Activated naive CD4-positive, alpha-beta T cell treated with anti-CD3 and anti-CD28 coated beads, Interleukin-2, amount 50 U/mL, for 72 hours (primary cell): ENCODE measurements around the gene ABCA3. TPM values are rescaled to one million over a fixed set of nuclear protein-coding genes. Genes with fewer than 3 reads are reported as not detected.
"Not testable (repeated sequence)": the region's sequence is repeated elsewhere in the genome, so short reads cannot be mapped to it uniquely, and the experiment has no call there.

ENCODE experiments used
- ATAC-seq, 2 donors: fragments of 150-1000 bp; cut with Tn5 transposase; 2 replicates each; pipeline ENCODE4 v1.10.0; 2021; ENCODE audit warnings: mild to moderate bottlenecking in 2 of 2, moderate library complexity in 2 of 2
- DNase-seq, 2 donors: peaks; one replicate each; pipeline ENCODE4 v3.0.0; 2021 to 2022; ENCODE audit warnings: low spot score in 2 of 2
- H3K27ac Mint-ChIP-seq, 2 donors: one replicate each; pipeline ENCODE4 v1.8.0; 2022; ENCODE audit warnings: mild to moderate bottlenecking in 2 of 2, mixed read lengths in 2 of 2
- H3K36me3 Mint-ChIP-seq, 2 donors: one replicate each; pipeline ENCODE4 v1.8.0; 2022; ENCODE audit warnings: mixed read lengths in 2 of 2
- H3K9me3 Mint-ChIP-seq, 2 donors: one replicate each; pipeline ENCODE4 v1.8.0; 2022; ENCODE audit warnings: mixed read lengths in 2 of 2
- total RNA-seq, 2 donors: library from RNA; stranded (reverse); gene quantifications; one replicate each; pipeline ENCODE4 v1.2.3, GENCODE V29; 2022

The ABCA3 gene
- total RNA-seq, 2 donors from 2014 or later: 1.6 to 9.1 TPM

GRCh38 chr16:2257726-2258125, 82.8 kb downstream of the ABCA3 start:
- DNase-seq: no peak
- Mint-ChIP-seq H3K36me3 (peaks cover 29 to 40% of the 10 kb centered on the region in 2 donors), H3K27ac (peak overlapping the region in 1 of 2 donors; percentile 44), H3K9me3 (no peaks in the 10 kb centered on the region)
- no peak for ATAC-seq

- DNase-seq (no peak), ATAC-seq (no peak)
- H3K36me3 Mint-ChIP-seq: peaks cover 20 to 31% of the 10 kb centered on the region in 2 donors
- H3K27ac Mint-ChIP-seq: peak overlapping the region; percentile 37 to 72
- no peaks in the 10 kb centered on the region for H3K9me3 Mint-ChIP-seq
Observed at GRCh38 chr16:2256531-2257140, 83.9 kb downstream of the ABCA3 start.

GRCh38 chr16:2253293-2253692, 87.2 kb downstream of the ABCA3 start:
- DNase-seq (no peak), ATAC-seq (no peak)
- H3K36me3 Mint-ChIP-seq: peaks cover 17 to 24% of the 10 kb centered on the region in 2 donors
- no peaks in the 10 kb centered on the region for H3K9me3 Mint-ChIP-seq
- H3K27ac Mint-ChIP-seq: peak overlapping the region; percentile 39 to 81

- DNase-seq: no peak
- Mint-ChIP-seq H3K9me3 (no peaks in the 10 kb centered on the region), H3K36me3 (peaks cover 15 to 24% of the 10 kb centered on the region in 2 donors), H3K27ac (peak overlapping the region; percentile 39 to 72)
- no peak for ATAC-seq
Observed at GRCh38 chr16:2252806-2253148, 87.8 kb downstream of the ABCA3 start.

- Mint-ChIP-seq H3K27ac (peak within 1 kb of the TSS; percentile 85 to 94), H3K9me3 (no peaks in the 10 kb centered on the region), H3K36me3 (peaks cover 11 to 19% of the 10 kb centered on the region in 2 donors)
- DNase-seq: peak; percentile 82 to 95
- ATAC-seq: peak; percentile 87 to 94
Observed at GRCh38 chr16:2251296-2252111, 89.0 kb downstream of the ABCA3 start, which contains the start of gene ECI1. TSS of gene ECI1 (minus strand) at chr16:2251587. CDS start at chr16:2251566, 21 bp downstream.

- Mint-ChIP-seq H3K27ac (peak overlapping the region; percentile 85 to 94), H3K9me3 (no peaks in the 10 kb centered on the region), H3K36me3 (peaks cover 7 to 11% of the 10 kb centered on the region in 2 donors)
- ATAC-seq (peak in 1 of 2 donors; percentile 17), DNase-seq (peak in 1 of 2 donors; percentile 33)
Observed at GRCh38 chr16:2250652-2251295, 89.8 kb downstream of the ABCA3 start.

GRCh38 chr16:2246301-2246885, 94.1 kb downstream of the ABCA3 start:
- Mint-ChIP-seq H3K9me3 (no peaks in the 10 kb centered on the region), H3K27ac (no peak overlapping the region)

GRCh38 chr16:2244926-2245795, 95.4 kb downstream of the ABCA3 start:
- no peaks in the 10 kb centered on the region for H3K9me3 Mint-ChIP-seq
- ATAC-seq (no peak), DNase-seq (no peak)
- H3K27ac Mint-ChIP-seq: peak overlapping the region in 1 of 2 donors; percentile 50
- H3K36me3 Mint-ChIP-seq: peaks cover 0 to 4% of the 10 kb centered on the region in 2 donors

More at GRCh38 chr16:2246301-2246885, 94.1 kb downstream of the ABCA3 start:
- peaks cover 0 to 4% of the 10 kb centered on the region in 2 donors for H3K36me3 Mint-ChIP-seq
- DNase-seq (no peak), ATAC-seq (no peak)

- ATAC-seq (no peak), DNase-seq (no peak)
- no peaks in the 10 kb centered on the region for H3K9me3 Mint-ChIP-seq
- peaks cover 0 to 4% of the 10 kb centered on the region in 2 donors for H3K36me3 Mint-ChIP-seq
- H3K27ac Mint-ChIP-seq: no peak overlapping the region
Observed at GRCh38 chr16:2244301-2244700, 96.2 kb downstream of the ABCA3 start.

- no peak for DNase-seq
- peaks cover 0 to 4% of the 10 kb centered on the region in 2 donors for H3K36me3 Mint-ChIP-seq
- ATAC-seq: no peak
- H3K9me3 Mint-ChIP-seq: no peaks in the 10 kb centered on the region
- no peak overlapping the region for H3K27ac Mint-ChIP-seq
Observed at GRCh38 chr16:2243781-2244180, 96.7 kb downstream of the ABCA3 start.

- ATAC-seq: no peak
- Mint-ChIP-seq H3K36me3 (peaks cover 0 to 4% of the 10 kb centered on the region in 2 donors), H3K27ac (no peak overlapping the region), H3K9me3 (no peaks in the 10 kb centered on the region)
- DNase-seq: no peak
Observed at GRCh38 chr16:2243031-2243528, 97.4 kb downstream of the ABCA3 start.

GRCh38 chr16:2242598-2242997, 97.9 kb downstream of the ABCA3 start:
- Mint-ChIP-seq H3K27ac (peak overlapping the region in 1 of 2 donors; percentile 11), H3K9me3 (no peaks in the 10 kb centered on the region), H3K36me3 (peaks cover 0 to 4% of the 10 kb centered on the region in 2 donors)
- ATAC-seq (no peak), DNase-seq (no peak)

- not testable (repeated sequence) for ATAC-seq, H3K27ac Mint-ChIP-seq, H3K36me3 Mint-ChIP-seq, H3K9me3 Mint-ChIP-seq, DNase-seq
Observed at GRCh38 chr16:2240331-2240730, 100.2 kb downstream of the ABCA3 start.

- DNase-seq (no peak), ATAC-seq (no peak)
- Mint-ChIP-seq H3K27ac (no peak overlapping the region), H3K36me3 (peaks cover 0 to 9% of the 10 kb centered on the region in 2 donors), H3K9me3 (no peaks in the 10 kb centered on the region)
Observed at GRCh38 chr16:2238838-2239675, 101.5 kb downstream of the ABCA3 start.
